ENCODE results near the gene CCNJL.

GRCh38 chr5:160348080-160348479, 35.7 kb upstream of the CCNJL start:
- no peak for TF ChIP-seq POLR2A (IDR thresholded peaks at IDR 0.05; ENCODE audit: control extremely low read depth in 1 of 2, low read depth in 2 of 2, low read length in 2 of 2)
- no peak for TF ChIP-seq JUN (IDR thresholded peaks at IDR 0.05; ENCODE audit: low read depth, low read length)
- TF ChIP-seq CBX5 (IDR thresholded peaks at IDR 0.05; ENCODE audit: low read depth, low read length) = no peak

All from H1 (cell line).